DMS53 treated with DMSO at 0.1 percent for 48 hours (cell line): ENCODE results near the gene WNT9A.
"Not testable (repeated sequence)": the region's sequence is repeated elsewhere in the genome, so short reads cannot be mapped to it uniquely, and the experiment has no call there.

ENCODE experiments used
- DNase-seq: peaks from one replicate; lab custom pipeline; 2025; ENCODE audit not compliant: unreplicated experiment; lab: John Stamatoyannopoulos, UW

Gene WNT9A

DNA sequence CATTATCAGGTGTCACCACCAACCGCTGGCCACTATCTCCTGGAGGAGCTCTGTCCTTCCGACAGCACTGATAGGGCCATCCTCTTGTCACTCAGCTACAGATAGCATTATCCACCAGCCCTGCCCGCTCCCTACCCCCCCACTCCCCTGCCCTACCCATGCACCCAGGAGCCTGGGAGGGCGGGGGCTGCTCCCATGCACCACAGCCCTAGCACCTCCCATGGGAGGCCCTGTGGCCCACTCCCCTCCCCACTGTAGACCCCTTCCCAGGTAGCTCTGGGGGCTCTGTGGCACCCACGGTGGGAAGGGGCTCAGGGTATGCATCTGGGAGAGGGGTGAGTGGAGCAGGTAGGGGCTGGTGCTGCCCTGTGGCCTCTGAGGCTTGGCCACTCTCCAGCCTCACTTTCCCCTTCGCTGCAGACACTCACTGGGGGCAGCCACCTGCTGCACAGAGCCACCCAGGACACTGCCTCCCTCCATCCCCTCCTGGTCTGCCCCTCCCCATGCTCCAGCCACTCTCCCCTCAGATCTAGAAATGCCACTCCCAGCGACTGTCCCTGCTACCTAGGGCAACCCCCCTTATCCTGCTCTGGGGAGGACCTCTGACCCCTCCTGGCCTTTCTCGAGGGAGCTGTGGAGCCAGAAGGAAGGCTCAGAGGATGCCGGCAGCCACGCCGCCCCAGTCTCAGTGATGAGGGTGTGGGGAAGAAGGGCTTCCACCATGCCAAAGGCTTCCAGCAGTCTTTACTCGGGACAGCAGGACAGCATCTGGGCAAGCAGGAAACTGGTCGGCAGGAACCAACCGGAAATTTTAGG lies 58.5 kb downstream of the WNT9A start:
- no peak for DNase-seq

DNA sequence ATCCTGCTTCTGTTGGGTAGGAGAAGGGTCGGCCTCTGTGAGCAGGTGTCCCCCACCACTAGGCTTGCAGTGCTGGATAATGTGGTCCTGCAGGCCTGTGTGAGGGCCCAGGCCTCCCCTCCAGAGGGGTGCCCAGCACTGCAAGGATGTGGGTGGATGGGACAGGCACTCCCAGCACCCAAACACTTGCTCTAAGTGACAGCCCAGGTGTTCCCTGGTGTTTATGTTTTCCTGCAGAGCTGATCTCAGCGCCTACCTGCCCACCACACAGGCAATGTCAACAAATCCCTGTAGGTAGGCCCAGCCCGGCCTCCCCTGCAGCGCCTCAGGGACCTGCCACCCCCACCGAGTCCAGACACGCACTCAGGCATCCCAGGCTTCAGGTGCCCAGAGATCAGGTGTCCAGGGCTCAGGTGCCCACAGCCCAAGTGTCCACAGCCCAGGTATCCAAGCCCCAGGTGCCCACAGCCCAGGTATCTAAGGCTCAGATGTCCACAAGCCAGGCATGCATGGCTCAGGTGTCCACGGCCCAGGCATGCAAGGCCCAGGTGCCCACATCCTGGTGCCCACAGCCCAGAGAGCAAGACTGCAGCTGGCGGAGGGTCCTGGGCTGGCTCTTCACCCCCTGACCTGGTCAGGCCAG lies 59.2 kb downstream of the WNT9A start:
- DNase-seq = no peak

DNA sequence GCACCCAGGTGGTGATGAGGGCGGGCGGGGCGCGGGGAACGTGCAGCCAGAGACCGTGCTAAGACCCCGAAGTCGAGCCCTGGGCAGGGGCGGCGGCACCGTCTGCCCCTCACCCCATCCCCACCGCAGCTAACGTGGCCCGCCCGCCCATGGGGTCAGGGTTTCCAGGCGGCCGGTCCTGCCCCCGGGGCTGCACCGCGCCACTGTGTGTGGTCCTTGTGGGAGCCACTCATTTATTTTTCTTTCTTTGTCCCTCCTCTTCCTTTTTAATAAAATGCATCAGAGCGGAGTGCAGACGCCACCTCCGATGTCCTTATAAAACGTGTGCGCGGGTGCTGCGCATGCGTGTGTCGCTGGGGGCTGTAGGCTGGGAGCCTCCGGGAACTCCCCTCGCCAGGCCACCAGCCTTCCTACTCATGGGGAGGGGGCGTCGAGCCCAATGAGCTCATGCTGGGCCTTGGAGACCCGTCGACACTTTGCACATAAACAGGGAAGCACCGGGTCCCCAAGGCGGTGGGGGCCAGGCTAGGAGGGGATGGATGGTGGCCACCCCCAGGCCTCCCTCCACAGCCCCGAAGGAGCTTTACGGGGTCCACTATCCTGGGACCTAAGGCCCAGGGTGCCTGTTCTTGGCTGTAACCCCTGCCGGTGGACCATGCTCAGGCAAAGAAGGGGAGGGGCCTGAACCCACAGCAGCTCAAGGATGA lies 59.9 kb downstream of the WNT9A start:
- DNase-seq = no peak

DNA sequence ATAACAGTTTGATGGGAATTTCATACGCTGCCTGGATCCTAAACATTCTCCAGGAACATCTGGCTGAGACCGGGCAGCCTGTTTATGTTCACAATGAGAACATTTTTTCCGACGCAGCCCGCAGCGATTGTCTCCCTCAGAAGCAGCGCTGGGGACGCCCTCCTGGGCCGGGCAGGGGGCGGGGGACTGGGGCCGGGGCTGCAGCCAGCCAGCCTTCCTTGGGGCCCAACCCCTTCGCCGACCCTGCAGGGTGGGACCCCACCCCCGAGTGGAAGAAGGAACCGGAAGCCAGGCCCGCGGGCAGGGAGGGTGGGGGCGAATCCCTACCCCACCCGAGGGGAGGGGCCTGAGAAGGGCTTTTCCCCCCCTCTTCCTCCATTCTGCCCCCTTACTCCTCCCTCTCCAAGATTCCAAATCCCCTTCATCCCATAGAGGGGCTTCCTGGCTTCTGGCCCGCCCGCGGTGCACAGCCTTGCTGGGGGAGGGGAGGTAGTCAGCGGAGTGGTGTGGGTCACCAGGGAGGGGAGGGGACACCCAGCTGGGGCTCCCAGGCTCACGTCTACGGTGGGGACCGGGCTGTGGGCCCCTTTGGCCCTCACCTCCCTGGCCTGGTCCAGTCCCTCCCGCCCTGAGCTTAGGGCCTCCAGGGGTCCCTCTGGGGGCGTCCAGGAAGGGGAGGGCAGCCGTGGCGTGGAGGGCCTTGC lies 60.6 kb downstream of the WNT9A start:
- DNase-seq = no peak

DNA sequence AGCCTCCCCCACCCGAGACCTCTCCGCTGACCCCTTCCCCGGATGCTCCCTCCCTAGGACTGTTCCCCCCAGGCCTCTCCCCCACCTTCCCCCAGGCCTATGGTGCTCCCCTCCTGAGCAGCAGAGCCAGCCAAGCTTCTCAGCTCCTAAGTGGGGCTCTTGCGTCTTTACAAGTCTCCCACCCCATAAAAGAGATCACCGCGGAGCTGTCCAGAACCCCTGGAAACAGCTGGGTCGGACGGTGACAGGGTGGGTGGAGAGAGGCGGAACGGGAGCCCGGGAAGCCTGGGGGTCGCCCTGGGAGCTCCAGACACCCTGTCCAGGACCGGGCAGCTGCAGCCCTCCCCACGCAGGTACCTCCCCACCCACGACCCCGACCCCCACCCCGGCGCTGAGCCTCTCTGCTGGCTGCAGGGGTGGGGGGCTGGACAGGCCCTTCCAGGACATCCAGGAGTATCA lies 61.2 kb downstream of the WNT9A start:
- DNase-seq = no peak

DNA sequence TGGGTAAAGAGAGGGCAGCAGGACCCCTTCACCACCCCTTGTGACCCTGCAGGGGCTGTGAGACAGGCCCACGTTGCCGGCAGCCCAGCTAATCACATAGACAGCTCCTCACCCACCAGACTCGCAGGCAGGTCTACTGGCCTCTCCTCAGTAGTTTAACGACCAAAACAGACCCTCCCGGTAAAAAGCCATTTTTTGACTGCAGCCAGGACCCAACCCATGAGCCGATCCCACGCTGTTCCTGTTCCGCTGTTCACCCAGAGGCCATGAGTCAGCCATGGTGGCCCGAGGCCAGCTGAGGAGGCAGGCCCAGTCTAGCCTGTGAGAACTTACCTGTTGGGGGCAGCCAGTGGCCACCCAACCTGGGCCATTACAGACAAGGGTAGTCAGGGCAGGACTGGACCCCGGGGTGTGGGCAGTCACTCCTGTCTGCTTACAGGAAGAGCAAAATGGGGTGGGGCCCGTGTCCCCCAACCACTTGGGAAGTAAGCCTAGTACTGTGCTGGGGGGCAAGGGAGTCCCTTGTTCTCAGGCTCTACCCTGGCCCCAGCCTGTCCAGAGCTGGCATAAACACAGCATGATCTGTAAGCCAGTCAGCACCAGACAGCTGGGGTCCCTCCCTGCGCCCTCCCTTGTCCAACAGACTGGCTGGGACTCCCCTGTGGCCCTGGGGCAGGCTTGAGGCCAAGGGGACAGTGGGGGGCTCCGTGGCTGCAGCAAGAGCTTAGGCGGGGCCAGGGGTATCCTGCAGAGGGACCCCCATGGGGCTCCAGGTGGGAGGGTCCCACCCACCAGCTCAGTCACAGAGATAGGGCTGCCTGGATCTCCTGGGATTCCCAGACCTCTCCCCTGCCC lies 61.9 kb downstream of the WNT9A start:
- DNase-seq = no peak

DNA sequence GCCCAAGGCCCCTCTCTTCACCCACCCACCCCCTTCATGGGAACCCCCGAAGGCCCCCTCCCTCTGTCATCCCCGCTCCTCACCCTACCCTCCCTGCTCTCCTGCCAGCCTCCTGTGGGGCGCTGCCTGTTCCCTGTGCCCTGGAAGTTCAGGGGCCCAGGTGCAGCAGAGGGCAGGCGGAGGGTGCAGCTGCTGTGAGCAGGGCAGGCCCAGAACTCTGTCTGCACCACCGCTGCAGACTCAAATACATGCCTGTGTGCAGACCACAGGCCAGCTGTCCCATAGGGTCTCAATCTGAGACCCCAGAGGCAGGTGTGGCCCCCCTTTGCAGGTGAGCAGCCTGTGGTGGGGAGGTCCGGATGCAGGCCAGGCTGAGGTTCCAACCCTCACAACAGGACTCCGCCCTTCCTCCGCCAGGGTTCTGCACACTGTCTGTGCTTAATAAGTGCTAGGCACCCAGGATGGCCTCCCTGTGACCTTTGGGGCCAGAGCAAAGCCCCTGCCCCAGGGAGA lies 62.5 kb downstream of the WNT9A start:
- DNase-seq = no peak

DNA sequence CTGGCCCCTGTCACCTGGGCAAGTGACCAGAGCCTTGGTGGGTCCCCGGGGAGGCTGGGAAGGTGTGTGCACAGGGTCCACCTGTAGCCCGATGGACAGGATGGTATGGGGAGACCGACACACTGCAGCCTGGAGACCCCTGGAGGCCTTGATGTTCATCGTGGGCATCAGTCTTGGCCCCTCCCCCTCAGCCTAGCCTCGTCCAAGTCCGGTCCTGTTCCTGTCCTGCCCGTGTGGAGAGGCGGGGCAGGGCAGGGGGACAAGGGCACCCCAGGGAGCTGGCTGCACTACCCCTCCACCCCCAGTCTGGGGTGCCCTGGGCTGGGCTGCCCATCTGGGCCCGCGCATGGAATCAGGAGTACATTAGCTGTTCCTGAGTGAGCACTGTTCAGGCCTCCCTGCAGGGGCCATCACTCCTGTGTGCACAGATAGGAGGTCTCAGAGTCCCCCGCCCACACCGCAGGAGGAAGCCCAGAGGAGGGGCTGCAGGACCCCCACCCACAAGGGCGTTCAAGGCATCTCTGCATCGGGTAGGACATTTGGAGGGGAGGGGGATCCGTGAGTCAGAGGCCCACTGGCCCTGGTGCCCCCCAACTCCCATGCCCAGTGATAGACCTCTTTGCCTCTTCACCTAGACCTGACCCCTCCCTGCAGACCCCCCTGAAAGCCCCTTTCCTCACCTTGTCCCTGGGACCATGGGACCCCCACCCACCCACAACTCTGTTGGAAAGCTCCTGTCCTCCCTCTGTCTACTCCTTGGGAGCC lies 63.2 kb downstream of the WNT9A start:
- no peak for DNase-seq

DNA sequence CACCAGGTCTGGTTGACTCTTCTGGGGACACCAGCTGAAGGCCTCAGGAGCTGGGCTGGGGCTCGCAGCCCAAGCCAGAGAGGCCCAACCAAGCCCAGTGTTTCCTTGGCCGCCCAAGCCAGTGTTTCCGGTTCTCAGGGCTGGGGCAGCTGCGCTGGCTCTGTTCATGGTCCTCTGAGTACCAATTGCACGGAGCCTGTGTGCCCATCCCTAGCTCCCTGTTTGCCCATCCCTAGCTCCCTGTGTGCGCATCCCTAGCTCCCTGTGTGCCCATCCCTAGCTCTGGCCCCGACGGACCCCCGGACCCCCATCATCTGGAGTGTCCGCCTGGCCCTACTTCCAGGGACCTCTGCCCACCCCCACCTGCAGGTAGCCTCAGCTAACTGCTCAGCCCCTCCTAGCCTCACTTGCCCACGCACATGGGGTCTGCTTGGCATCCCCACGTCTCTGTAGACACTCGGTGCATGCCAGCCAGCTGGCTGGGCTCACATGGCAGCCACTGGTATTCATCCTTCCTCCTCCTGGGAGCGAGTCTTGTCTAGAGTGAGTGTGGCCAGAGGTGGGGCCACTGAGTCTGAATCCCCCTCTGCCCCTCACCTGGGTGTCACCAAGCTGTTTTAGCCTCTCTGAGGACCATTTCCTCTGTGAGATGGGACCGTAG lies 64.0 kb downstream of the WNT9A start:
- no peak for DNase-seq

DNA sequence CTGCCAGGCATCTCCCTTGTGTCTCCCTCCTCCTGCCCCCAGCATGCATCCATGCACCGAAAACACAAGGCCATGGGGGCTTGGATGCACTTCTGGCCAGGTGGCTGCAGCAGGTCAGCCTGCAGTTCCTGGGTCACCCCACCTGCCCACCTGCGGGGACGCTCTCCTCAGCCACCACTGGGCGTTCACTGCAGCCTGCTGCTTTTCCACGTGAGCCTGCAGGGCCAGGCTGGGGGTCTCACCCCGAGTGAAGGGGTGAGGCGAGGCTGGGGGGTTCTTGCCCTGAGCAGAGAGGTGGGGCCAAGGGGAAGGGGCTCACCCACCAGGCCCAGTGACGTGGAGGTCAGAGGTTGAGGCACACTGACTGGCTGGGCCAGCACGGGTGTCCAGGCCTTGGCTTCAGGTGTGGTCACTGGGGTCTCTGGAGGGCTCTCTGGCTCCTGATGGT lies 64.6 kb downstream of the WNT9A start:
- DNase-seq = no peak

DNA sequence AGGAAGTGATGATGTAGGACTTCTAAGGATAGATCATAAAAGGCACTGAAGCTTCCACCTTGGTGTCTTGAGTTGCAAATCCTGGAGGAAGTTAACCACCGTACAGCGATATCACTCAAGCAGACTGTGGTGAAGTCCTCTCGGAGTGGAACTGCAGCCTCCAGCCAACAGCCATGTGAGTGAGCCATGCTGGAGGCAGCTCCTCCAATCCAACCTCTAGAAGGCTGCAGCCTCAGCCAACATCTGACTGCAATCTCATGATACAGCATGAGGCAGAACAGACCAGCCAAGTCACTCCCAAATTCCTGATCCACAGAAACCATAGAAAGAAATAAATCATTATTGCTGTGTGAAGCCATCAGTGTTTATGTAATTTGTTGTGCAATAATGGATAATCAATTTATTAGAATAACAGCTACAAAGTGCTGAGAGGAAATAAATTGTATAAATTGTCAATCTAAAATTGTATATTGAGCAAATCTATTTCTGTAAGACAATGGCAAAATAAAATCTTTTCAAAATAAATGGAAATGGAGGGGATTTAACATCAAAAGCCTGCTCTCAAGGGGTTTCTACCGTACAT lies 67.3 kb downstream of the WNT9A start:
- DNase-seq = no peak

DNA sequence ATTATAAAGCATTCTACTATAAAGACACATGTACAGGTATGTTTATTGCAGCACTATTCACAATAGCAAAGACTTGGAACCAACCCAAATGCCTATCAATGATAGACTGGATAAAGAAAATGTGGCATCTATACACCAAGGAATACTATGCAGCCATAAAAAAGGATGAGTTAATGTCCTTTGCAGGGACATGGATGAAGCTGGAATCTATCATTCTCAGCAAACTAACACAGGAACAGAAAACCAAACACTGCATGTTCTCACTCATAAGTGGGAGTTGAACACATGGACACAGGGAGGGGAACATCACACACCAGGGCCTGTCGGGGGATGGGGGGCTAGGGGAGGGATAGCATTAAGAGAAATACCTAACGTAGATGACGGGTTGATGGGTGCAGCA lies 69.9 kb downstream of the WNT9A start:
- not testable (repeated sequence) for DNase-seq

DNA sequence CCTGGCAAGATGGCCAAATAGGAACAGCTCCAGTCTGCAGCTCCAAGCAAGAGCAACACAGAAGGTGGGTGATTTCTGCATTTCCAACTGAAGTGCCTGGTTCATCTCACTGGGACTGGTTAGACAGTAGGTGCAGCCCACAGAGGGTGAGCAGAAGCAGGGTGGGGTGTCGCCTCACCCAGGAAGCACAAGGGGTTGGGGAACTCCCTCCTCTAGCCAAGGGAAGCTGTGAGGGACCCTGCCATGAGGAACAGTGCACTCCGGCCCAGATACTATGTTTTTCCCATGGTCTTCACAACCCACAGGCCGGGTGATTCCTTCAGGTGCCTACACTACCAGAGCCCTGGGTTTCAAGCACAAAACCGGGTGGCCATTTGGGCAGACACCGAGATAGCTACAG lies 75.8 kb downstream of the WNT9A start:
- DNase-seq = not testable (repeated sequence)

DNA sequence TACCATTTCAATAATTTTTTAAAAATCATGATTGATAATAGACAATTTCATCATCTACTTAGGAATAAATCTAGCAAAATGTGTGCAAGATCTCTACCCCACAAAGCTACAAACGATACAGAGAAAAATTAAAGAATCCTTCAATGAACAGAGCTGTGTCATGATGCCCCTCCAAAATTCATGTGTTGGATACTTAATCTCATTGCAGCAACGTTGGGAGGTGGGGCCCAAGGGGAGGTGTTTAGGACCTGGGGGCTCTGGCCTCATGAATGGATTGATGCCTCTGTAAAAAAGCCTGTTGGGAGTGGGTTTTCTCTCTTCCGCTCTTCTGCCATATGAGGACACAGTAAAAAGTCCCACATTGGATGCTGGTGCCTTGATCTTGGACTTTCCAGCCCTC lies 77.4 kb downstream of the WNT9A start:
- DNase-seq = no peak

DNA sequence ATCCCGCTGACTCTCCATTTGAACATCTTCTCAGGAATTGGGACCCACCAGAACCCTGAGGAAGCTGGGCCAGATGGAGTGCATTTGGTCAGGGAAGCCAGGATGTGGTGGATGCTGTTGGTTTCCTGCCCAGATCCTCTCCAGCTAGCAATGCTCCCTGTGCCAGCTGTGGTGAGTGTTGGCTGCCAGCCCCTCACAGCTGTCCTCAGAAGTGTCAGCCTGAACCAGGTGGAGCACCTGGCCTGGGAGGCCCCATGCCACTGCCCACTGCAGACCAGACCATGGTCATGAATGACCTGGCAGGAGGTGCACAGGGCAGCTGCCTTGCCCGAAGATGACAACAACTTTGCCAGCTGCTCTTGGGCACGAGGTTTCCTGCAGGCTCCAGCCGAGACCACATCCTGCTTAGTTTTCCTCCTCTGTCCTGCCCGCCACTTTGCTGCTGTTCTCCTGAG lies 77.9 kb downstream of the WNT9A start:
- DNase-seq = no peak

DNA sequence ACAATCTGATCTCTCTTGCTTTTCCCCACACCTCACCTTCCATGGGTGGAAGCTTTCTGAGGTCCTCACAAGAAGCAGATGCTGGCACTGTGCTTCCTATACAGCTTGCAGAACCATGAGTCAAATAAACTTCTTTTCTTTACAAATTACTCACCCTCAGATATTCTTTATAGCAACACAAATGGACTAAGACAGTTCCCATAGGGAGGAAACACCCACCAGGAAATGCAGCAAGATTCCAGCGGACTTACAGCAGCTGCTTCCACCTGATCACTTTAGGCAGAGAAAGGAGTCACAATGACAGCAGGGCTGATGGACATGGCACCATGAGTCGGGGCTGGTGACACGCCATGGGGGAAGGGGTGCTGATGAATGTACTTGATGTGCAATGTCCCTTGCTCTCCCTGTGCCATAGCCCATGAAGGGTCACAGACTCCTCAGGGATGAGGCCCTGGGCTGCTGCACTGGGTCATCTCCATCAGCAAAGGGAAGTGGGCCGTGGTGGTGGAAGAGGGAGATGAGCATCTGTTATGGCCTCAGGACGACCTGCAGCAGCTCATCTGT lies 78.4 kb downstream of the WNT9A start:
- DNase-seq = no peak
